HepG2 (cell line): ENCODE results near the gene CFAP97. TPM values are rescaled to one million over a fixed set of nuclear protein-coding genes. Genes with fewer than 3 reads are reported as not detected.

ENCODE experiments used
- E2F2 ChIP-seq: sonication (generic); formaldehyde crosslinking; IDR thresholded peaks from 2 replicates; pipeline ENCODE4 v1.4.0; 2020; ENCODE audit warnings: missing genetic modification reagents, borderline replicate concordance
- ERF ChIP-seq: IDR thresholded peaks from 2 replicates; pipeline ENCODE4 v1.6.1; 2018; ENCODE audit warnings: missing biosample characterization, missing genetic modification reagents
- FOSL2 ChIP-seq: sonication (generic); formaldehyde crosslinking; IDR thresholded peaks from 2 replicates; pipeline ENCODE4 v1.4.0; 2020; ENCODE audit warnings: missing genetic modification reagents
- FOXA1 ChIP-seq, 2 experiments: fragments of 450-650 bp in 1 of 2; sonication (generic) in 1 of 2; formaldehyde crosslinking in 1 of 2; IDR thresholded peaks; 2 replicates each; pipeline versions ENCODE4 v1.4.0 to v1.6.1; 2016 to 2020; ENCODE audit warnings: missing genetic modification reagents in 1 of 2
- FOXK1 ChIP-seq: sonication (generic); formaldehyde crosslinking; IDR thresholded peaks from 2 replicates; pipeline ENCODE4 v1.4.0; 2020; ENCODE audit warnings: low read depth, missing genetic modification reagents, borderline replicate concordance
- GATAD2A ChIP-seq: IDR thresholded peaks from 2 replicates; pipeline ENCODE4 v1.6.1; 2016
- MED1 ChIP-seq: sonication (generic); formaldehyde crosslinking; IDR thresholded peaks from 2 replicates; pipeline ENCODE4 v1.4.0; 2020; ENCODE audit warnings: missing genetic modification reagents
- NPAS2 ChIP-seq: sonication (generic); formaldehyde crosslinking; IDR thresholded peaks from 2 replicates; pipeline ENCODE4 v1.8.0; 2022; ENCODE audit warnings: mild to moderate bottlenecking, missing genetic modification reagents, borderline replicate concordance
- SALL1 ChIP-seq: sonication (generic); formaldehyde crosslinking; IDR thresholded peaks from 2 replicates; pipeline ENCODE4 v1.8.0; 2022; ENCODE audit warnings: mild to moderate bottlenecking, missing genetic modification reagents
- SKIL ChIP-seq: sonication (generic); formaldehyde crosslinking; IDR thresholded peaks from 2 replicates; pipeline ENCODE4 v1.8.0; 2022; ENCODE audit warnings: missing genetic modification reagents, mild to moderate bottlenecking, moderate library complexity, borderline replicate concordance
- TFE3 ChIP-seq: IDR thresholded peaks from 2 replicates; pipeline ENCODE4 v1.6.1; 2016
- ZBTB3 ChIP-seq: sonication (generic); formaldehyde crosslinking; IDR thresholded peaks from 2 replicates; pipeline ENCODE4 v1.4.0; 2020; ENCODE audit warnings: low read depth, mild to moderate bottlenecking, moderate library complexity, missing genetic modification reagents, borderline replicate concordance
- ZFP36L1 ChIP-seq: sonication (generic); formaldehyde crosslinking; IDR thresholded peaks from 2 replicates; pipeline ENCODE4 v1.8.0; 2022; ENCODE audit warnings: mild to moderate bottlenecking, missing genetic modification reagents, moderate library complexity
- ZNF143 ChIP-seq: sonication (generic); formaldehyde crosslinking; IDR thresholded peaks from 2 replicates; pipeline ENCODE4 v1.4.0; 2020; ENCODE audit warnings: missing genetic modification reagents
- ZNF362 ChIP-seq: sonication (generic); formaldehyde crosslinking; IDR thresholded peaks from 2 replicates; pipeline ENCODE4 v1.4.0; 2020; ENCODE audit warnings: missing genetic modification reagents, mild to moderate bottlenecking, borderline replicate concordance
- ZNF614 ChIP-seq: IDR thresholded peaks from 2 replicates; pipeline ENCODE4 v1.6.1; 2018; ENCODE audit warnings: missing biosample characterization, missing genetic modification reagents, inconsistent platforms, borderline replicate concordance
- ZNF709 ChIP-seq: sonication (generic); formaldehyde crosslinking; IDR thresholded peaks from 2 replicates; pipeline ENCODE4 v1.5.0; 2020; ENCODE audit warnings: mild to moderate bottlenecking, missing genetic modification reagents
- ZNF772 ChIP-seq: sonication (generic); formaldehyde crosslinking; IDR thresholded peaks from 2 replicates; pipeline ENCODE4 v1.5.0; 2020; ENCODE audit warnings: mild to moderate bottlenecking, missing genetic modification reagents
- ZSCAN21 ChIP-seq: sonication (generic); formaldehyde crosslinking; IDR thresholded peaks from 2 replicates; pipeline ENCODE4 v1.8.0; 2022; ENCODE audit warnings: mild to moderate bottlenecking, missing genetic modification reagents, moderate library complexity, borderline replicate concordance
- polyA plus RNA-seq, 8 experiments: library from polyadenylated mRNA; depleted of rRNA in 3 of 8; stranded (reverse) in 7 of 8; unstranded in 1 of 8; fragments of >200 nt; fragmentation: Illumina TruSeq in 4 of 8; extraction: Trizol in 4 of 8; gene quantifications; 2 replicates each; pipeline versions ENCODE4 v1.2.1 to v1.2.3, GENCODE V29; 2011 to 2016; ENCODE audit warnings: low read depth in 4 of 8, missing spikeins in 1 of 8, mixed read lengths in 1 of 8; ENCODE audit not compliant: insufficient read depth in 1 of 8
- total RNA-seq, 5 experiments: library from RNA; depleted of rRNA; stranded (reverse); fragments of >200 nt; fragmentation: Illumina TruSeq; extraction: Trizol; gene quantifications; 2 replicates each; pipeline ENCODE4 v1.2.3, GENCODE V29; 2016; ENCODE audit warnings: low read depth in 1 of 5

Gene CFAP97
- total and polyA plus RNA-seq, 2 of the 13 experiments (the other 11 are each of a cell fraction or from before 2014, with no cell fraction given): 32.1 to 44.4 TPM

- TF ChIP-seq ZFP36L1: peak; percentile 37; the same call in 1 of the 2 replicates
- no peak for TF ChIP-seq E2F2 (CRISPR knock-in tag)
- peak; percentile 19; the same call in 1 of the 2 replicates for TF ChIP-seq TFE3 (CRISPR knock-in tag)
- TF ChIP-seq MED1 (CRISPR knock-in tag): peak; percentile 94
- TF ChIP-seq ERF (CRISPR knock-in tag): 0 out of 2 replicates have a peak, but pooled peaks have one; percentile 36
- peak; percentile 87; the same call in 1 of the 2 replicates for TF ChIP-seq ZNF772 (CRISPR knock-in tag)
- TF ChIP-seq FOXK1 (CRISPR knock-in tag): peak; percentile 65; the same call in 1 of the 2 replicates
- TF ChIP-seq NPAS2 (CRISPR knock-in tag): no peak
- no peak for TF ChIP-seq ZNF709 (CRISPR knock-in tag)
- no peak for TF ChIP-seq FOXA1 (IDR thresholded peaks at IDR 0.05)
- TF ChIP-seq FOXA1 (CRISPR knock-in tag; IDR thresholded peaks at IDR 0.05): peak; percentile 37; the same call in 1 of the 2 replicates
- TF ChIP-seq SKIL (CRISPR knock-in tag): peak; percentile 83
- peak; percentile 70 for TF ChIP-seq FOSL2 (CRISPR knock-in tag)
- TF ChIP-seq ZBTB3 (CRISPR knock-in tag): peak; percentile 95
- 0 out of 2 replicates have a peak, but pooled peaks have one; percentile 60 for TF ChIP-seq ZSCAN21 (CRISPR knock-in tag)
- peak; percentile 93 for TF ChIP-seq GATAD2A (CRISPR knock-in tag)
- peak; percentile 88 for TF ChIP-seq ZNF362
- peak; percentile 35; the same call in 1 of the 2 replicates for TF ChIP-seq ZNF614 (CRISPR knock-in tag)
- TF ChIP-seq ZNF143: no peak
- peak; percentile 85 for TF ChIP-seq SALL1 (CRISPR knock-in tag)
Measured at GRCh38 chr4:185201977-185202962, 1.5 kb downstream of the CFAP97 start (continued).
